ENCODE results near the gene IQGAP2.

IQGAP2 gene

DNA sequence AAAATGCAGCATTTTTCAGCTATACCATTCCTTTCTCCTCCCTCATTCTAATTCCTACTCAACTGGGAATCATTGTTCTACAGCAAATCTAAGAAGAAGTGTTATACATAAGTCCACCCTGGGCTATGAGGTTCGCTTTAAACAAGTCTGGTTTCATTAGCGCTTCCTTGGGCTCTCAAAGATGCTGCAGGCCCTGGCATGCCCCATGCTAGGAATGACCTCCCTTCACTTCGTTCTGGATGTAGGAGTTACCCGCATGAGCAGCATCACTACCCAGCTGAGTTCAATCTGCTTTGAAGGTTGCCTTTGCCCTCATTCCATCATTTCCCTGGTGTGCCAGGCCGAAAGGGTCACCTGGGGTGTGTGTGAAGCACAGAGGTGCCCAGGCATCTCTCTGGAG lies 348.2 kb downstream of the IQGAP2 start:
- DNase-seq (ENCODE audit: low spot score), result no peak

DNA sequence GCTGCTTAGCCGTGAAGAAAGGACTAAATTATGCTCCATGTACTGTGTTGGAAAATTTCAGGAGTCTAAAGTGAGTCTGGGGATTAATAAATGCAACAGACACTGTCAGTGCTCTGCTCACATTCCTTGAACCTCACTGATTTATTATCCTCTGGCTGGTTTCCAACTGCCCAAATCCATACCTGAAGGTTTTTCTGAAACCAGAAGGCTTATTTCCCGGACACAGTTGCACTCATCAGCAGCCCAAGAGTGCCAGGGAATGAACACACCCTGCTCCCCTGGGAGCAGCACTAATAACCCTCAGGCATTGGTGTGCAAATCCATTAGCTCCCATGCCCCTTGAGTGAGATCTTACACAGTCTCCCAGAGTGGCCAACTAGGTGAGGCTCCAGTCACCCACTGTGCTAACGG lies 351.6 kb downstream of the IQGAP2 start:
- DNase-seq (ENCODE audit: low spot score), result no peak

DNA sequence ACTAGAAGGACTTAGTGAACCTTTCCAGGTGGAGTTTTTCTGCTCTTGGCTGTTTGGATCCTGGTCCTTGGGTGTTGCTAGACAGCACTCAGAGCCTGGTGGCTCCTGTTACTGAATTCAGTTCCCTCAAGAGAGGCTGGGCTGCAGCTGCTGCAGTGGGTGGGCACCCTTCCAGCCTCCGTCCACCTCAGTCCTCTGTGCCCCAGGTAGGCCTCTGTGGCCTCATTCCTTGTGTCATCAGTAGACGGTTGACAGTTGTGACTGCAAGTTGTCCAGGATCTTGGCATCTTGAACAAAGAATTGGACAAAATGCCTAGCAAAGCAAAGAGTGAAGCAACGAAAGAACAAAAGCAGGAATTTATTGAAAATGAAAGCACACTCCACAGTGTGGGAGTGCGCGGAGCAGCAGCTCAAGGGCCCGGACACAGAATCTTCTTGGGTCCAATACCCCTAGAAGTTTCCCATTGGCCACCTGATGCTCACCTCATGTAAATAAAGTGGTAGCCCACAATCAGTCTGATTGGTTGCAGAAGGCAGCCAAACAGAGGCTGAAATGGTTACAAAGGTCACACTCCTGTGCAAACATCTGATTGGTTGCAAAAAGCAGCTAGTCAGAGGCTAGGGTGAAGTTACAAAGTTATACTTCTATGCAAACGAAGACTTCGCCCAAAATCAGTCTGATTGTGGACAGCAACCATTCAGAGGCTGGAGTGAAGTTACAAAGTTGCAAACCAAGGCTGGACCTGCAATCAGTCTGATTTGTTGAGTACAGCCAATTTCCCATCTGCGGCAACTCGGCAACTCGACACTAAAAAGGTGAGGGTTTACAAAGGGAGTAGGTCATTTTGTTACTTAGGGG lies 352.9 kb downstream of the IQGAP2 start:
- DNase-seq (ENCODE audit: low spot score), result no peak

DNA sequence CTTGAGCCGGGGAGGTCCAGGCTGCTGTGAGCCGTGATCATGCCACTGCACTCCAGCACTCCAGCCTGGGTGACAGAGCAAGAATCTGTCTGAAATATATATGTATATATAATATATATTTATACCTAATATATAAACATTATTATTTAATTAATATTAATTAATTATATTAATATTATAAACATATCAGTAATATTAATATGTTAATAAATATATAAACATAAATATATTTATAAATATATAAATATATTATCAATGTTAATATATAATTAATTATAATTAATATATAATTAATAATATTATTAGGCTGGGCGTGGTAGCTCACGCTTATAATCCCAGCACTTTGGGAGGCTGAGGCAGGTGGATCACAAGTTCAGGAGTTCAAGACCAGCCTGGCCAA lies 354.0 kb downstream of the IQGAP2 start:
- no peak for DNase-seq (ENCODE audit: low spot score)

Measured in HuH-7 (cell line).